ENCODE measurements around the gene DNAJC4.
A peak's percentile ranks its signal among the peaks of the same experiment; 100 is the strongest.

DNAJC4 gene

DNA sequence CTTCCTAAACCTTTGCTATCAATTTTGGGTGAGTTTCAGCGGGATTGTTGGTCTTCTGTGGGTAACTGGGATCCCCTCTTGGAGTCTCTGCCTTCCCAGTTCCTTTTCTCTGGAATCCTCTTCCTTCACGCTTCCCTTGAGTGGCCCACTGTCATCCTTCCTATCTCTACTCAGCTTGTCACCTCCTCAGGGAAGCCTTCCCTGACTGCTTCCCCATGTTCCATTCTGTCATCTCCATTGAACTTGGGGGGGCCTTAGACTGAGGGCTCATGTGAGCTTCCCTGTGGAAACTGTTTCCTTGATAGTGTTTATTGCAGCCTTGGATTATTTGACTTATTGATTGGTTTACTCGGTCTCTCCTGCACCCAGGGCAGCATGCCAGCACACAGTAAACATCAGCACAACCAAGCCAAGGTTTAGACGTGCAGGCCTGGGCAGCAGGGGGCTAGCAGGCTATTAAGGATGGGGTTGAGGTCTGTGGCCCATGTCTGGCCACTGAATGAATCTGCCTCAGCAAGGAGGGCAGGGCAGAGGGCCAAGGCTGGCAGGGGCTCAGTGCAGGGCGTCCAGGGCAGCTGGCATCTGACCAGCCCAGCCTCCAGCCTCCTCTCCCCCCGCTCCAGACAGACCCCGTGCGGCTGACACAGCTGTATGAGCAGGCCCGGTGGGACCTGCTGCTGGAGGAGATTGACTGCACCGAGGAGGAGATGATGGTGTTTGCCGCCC, 11.6 kb upstream of the DNAJC4 start:
- Histone ChIP-seq H3K9me3 (no peaks in the 10 kb centered on the region), H3K4me1 (no peaks in the 10 kb centered on the region), H3K27me3 (ENCODE audit: low read depth) (no peaks in the 10 kb centered on the region), H3K4me3 (no peak overlapping the region), H3K36me3 (replicated peaks) (peaks cover 11% of the 10 kb centered on the region)
- in situ Hi-C loops (cut with MboI; ENCODE audit: low sequenced_read_pairs) = no loop called here
- no peak for DNase-seq (ENCODE audit: low spot score in 2 of 2)

DNA sequence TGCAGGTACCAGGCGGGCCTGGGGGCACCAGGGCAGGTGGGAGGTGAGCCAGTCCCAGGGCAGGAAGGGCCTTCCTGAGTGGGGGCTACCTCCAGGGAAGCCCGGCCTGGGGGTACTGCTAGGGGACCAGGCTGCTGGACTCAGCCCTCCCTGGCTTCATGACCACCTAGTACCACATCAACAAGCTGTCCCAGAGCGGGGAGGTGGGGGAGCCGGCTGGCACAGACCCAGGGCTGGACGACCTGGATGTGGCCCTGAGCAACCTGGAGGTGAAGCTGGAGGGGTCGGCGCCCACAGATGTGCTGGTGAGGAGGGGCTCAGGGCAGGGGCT, 11.0 kb upstream of the DNAJC4 start:
- Histone ChIP-seq H3K4me3 (no peak overlapping the region), H3K27me3 (ENCODE audit: low read depth) (no peaks in the 10 kb centered on the region), H3K4me1 (no peaks in the 10 kb centered on the region), H3K9me3 (no peaks in the 10 kb centered on the region), H3K36me3 (replicated peaks) (peaks cover 13% of the 10 kb centered on the region)
- in situ Hi-C loops (cut with MboI; ENCODE audit: low sequenced_read_pairs) = no loop called here
- DNase-seq (ENCODE audit: low spot score in 2 of 2) = no peak

DNA sequence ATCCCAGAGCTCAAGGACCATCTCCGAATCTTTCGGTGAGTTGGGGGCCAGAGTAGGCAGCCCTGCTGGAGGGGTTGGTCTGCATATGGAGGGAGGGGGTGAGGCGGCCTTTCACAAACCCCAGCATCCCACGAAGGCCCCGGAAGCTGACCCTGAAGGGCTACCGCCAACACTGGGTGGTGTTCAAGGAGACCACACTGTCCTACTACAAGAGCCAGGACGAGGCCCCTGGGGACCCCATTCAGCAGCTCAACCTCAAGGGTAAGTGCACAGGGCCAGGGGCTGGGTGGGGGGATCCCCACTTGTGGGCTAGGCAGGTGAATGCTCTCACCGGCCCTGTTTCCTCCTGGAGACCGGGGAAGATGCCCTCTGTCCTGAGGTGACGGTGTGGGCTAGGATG, 10.6 kb upstream of the DNAJC4 start:
- H3K27me3 ChIP-seq (ENCODE audit: low read depth) = no peaks in the 10 kb centered on the region
- in situ Hi-C loops (cut with MboI; ENCODE audit: low sequenced_read_pairs) = no loop called here
- no peaks in the 10 kb centered on the region for H3K4me1 ChIP-seq
- H3K9me3 ChIP-seq = no peaks in the 10 kb centered on the region
- no peak for DNase-seq (ENCODE audit: low spot score in 2 of 2)
- no peak overlapping the region for H3K4me3 ChIP-seq
- peaks cover 13% of the 10 kb centered on the region for H3K36me3 ChIP-seq (replicated peaks)

DNA sequence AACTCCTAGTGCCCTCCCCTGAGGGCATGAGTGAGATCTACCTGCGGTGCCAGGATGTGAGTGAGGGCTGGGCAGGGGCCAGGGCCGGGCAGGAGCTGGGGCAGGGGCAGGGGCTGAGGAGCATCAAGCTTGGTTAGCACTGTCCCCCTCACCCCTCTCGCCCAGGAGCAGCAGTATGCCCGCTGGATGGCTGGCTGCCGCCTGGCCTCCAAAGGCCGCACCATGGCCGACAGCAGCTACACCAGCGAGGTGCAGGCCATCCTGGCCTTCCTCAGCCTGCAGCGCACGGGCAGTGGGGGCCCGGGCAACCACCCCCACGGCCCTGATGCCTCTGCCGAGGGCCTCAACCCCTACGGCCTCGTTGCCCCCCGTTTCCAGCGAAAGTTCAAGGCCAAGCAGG, 10.1 kb upstream of the DNAJC4 start:
- Histone ChIP-seq H3K27me3 (ENCODE audit: low read depth) (no peaks in the 10 kb centered on the region), H3K4me3 (no peak overlapping the region), H3K4me1 (peaks cover 2% of the 10 kb centered on the region; the same call in 1 of the 2 replicates), H3K36me3 (replicated peaks) (peaks cover 13% of the 10 kb centered on the region), H3K9me3 (no peaks in the 10 kb centered on the region)
- in situ Hi-C loops (cut with MboI; ENCODE audit: low sequenced_read_pairs) = no loop called here
- DNase-seq (ENCODE audit: low spot score in 2 of 2) = no peak

DNA sequence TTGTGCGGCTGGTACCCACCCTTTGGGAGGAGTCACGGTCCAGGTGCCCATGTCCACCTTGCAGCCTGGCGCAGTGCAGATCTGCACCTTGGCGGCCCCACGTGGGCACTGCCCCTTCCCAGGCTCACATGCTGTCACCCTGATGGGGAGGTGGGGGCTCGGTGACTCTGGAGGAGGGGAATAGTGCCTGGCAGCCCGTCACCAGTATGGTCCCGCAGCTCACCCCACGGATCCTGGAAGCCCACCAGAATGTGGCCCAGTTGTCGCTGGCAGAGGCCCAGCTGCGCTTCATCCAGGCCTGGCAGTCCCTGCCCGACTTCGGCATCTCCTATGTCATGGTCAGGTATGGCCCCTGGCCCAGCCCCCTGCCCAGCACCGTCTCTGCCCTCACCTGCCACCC, 9.6 kb upstream of the DNAJC4 start:
- DNase-seq (ENCODE audit: low spot score in 2 of 2) = no peak
- Histone ChIP-seq H3K27me3 (ENCODE audit: low read depth) (no peaks in the 10 kb centered on the region), H3K4me3 (no peak overlapping the region), H3K4me1 (peaks cover 3% of the 10 kb centered on the region; the same call in 1 of the 2 replicates), H3K9me3 (no peaks in the 10 kb centered on the region), H3K36me3 (replicated peaks) (peaks cover 13% of the 10 kb centered on the region)
- in situ Hi-C loops (cut with MboI; ENCODE audit: low sequenced_read_pairs) = no loop called here

DNA sequence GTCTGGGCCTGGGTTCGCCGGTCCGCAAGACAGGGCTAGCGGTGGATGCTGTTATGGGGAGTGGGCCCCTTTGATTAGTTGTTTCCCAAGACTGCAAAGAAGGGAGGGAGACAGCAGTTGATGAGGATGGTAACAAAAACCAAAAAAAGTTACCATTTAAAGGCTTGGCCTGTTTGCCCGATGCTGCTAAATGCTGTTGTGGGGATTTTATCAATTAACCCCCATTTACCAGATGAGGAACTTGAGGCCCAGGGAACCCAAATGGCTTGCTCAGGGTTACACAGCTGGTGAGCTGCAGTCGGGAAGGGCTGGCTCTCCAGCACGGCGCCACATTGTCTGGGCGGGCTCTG, 7.7 kb upstream of the DNAJC4 start:
- H3K9me3 ChIP-seq = no peaks in the 10 kb centered on the region
- in situ Hi-C loops (cut with MboI; ENCODE audit: low sequenced_read_pairs) = no loop called here
- H3K4me3 ChIP-seq = no peak overlapping the region
- H3K4me1 ChIP-seq = peaks cover 3% of the 10 kb centered on the region; the same call in 1 of the 2 replicates
- peaks cover 13% of the 10 kb centered on the region for H3K36me3 ChIP-seq (replicated peaks)
- no peaks in the 10 kb centered on the region for H3K27me3 ChIP-seq (ENCODE audit: low read depth)
- DNase-seq (ENCODE audit: low spot score in 2 of 2) = no peak

DNA sequence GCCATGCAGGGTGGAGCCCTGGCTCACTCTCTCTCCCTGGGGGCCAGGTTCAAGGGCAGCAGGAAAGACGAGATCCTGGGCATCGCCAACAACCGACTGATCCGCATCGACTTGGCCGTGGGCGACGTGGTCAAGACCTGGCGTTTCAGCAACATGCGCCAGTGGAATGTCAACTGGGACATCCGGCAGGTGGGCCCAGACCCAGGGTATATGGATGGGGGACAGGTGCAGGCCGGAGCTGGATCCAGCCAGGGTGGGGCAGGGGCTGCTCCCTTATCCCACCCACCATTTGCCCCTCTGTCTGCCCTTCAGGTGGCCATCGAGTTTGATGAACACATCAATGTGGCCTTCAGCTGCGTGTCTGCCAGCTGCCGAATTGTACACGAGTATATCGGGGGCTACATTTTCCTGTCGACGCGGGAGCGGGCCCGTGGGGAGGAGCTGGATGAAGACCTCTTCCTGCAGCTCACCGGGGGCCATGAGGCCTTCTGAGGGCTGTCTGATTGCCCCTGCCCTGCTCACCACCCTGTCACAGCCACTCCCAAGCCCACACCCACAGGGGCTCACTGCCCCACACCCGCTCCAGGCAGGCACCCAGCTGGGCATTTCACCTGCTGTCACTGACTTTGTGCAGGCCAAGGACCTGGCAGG, 7.2 kb upstream of the DNAJC4 start:
- Histone ChIP-seq H3K4me3 (no peak overlapping the region), H3K36me3 (replicated peaks) (peaks cover 13% of the 10 kb centered on the region), H3K9me3 (no peaks in the 10 kb centered on the region), H3K27me3 (ENCODE audit: low read depth) (no peaks in the 10 kb centered on the region), H3K4me1 (peaks cover 3% of the 10 kb centered on the region; the same call in 1 of the 2 replicates)
- in situ Hi-C loops (cut with MboI; ENCODE audit: low sequenced_read_pairs) = no loop called here
- DNase-seq (ENCODE audit: low spot score in 2 of 2) = no peak

DNA sequence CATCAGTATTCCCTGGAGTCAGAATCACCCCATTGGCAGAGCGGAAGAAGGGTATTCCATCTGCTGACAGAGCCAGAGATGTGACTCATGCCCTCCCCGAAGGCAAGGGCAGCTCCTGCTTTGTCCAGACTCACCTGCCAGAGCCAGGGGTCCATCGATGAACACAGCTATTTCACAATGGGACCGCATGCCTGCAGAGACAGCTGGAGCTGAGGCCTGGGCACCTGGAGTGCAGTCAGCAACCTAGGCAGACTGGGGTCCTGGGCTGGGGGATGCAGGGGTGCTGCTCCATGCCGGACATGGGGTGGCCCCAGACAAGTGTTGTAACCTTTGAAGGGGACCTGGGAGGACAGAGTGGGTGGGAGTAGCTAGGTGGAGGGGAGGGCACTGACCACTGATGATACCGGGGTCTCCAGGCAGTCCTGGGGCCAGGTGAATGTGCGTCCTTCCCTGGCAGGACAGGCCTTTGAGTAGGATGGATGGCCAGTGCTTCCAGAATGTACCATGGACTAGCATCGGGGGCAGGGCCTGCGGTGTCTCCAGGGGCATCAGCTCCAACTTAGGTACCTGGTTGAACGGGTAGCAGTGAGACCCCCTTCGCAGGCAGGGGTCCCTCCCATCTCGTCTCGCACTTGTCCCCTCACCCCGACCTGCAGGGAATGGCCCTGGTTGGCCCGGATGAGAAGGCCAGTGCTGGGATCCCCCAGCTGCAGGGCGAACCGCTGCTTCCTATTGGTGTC, 6.0 kb upstream of the DNAJC4 start:
- no peak for DNase-seq (ENCODE audit: low spot score in 2 of 2)
- no peak overlapping the region for H3K4me3 ChIP-seq
- in situ Hi-C loops (cut with MboI; ENCODE audit: low sequenced_read_pairs) = no loop called here
- no peaks in the 10 kb centered on the region for H3K9me3 ChIP-seq
- peaks cover 13% of the 10 kb centered on the region for H3K36me3 ChIP-seq (replicated peaks)
- no peaks in the 10 kb centered on the region for H3K27me3 ChIP-seq (ENCODE audit: low read depth)
- H3K4me1 ChIP-seq = peaks cover 3% of the 10 kb centered on the region; the same call in 1 of the 2 replicates

DNA sequence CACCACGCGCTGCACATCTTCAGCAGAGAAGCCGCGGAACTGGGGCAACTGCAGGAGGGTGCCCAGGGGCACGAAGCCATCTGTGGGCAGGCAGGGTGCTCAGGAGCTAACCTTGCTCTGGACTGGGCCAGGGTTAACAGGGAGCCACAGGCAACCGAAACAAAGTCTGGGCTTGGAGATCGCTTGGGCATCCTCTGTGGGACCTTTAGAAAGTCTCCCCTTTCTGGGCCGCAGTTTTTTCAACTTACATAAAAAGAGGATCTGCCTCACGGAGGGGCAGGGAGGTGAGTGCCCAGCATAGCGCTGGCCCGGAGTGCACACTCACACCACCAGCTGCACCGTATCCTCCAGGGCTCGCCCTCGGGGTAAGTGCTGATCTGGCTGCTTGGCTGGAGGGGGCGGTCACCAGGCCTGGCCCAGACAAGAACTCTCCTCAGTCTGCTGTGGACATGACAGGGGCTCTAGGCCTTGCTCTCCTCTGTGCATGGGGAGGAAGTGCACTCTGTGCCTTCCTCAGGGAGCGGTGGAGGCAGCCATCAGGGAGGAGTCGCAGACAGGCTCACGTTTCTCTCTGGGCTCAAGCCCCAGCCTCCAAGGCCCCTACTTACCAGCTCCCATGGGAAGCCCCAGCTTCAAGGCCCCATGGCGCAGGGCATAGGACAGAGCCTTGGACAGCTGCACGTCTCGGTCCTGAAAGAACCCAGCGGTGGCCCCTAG, 5.3 kb upstream of the DNAJC4 start:
- Histone ChIP-seq H3K27me3 (ENCODE audit: low read depth) (no peaks in the 10 kb centered on the region), H3K4me1 (peaks cover 6% of the 10 kb centered on the region; the same call in 1 of the 2 replicates), H3K36me3 (replicated peaks) (peaks cover 13% of the 10 kb centered on the region), H3K9me3 (no peaks in the 10 kb centered on the region), H3K4me3 (peak overlapping the region; percentile 79)
- in situ Hi-C loops (cut with MboI; ENCODE audit: low sequenced_read_pairs) = no loop called here
- DNase-seq (ENCODE audit: low spot score in 2 of 2) = no peak

DNA sequence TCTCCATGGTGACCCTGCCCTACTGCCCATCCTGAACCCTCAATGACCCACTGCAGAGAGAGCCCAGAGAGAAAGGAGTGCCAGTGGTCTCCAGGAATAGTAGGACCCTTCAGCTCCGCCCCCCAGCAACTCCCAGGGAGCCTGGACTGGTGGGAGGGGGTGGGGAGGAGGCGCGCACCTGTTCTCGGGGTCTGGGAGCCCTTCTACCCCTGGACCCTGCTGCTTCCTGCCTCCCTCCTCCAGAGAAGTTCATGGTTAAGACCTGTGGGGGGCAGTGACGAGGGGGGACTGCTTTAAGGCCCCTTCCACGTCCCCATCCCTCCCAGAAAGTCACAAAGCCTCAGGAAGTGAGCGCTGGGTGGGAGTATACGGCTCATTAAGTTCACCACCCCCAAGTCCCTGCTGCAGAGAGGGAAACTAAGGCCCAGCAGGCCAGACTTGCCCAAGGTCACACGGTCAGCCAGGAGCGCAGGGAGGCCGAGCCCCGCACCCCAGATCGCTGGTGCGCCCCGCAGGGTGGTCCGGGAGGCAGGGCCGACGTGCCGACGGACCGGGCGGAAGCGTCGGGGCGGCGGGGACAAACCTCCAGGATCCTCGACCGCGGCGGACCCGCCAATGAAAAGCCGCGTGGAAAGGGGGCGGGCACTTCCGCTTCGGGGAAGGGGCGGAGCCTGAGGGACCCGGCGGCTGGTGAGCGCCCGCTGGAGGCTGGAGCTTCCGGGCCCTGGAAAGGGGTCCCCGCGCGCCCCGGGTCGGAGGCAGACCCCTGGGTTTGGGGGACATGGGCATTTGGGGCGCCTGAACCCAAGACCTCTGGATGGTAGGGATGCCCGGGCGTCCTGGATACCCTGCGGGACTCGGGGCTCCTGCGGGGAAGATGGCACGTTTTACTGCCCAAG, 4.5 kb upstream of the DNAJC4 start, which contains the start of the genes NUDT22 and TRPT1:
TSS of gene NUDT22 (plus strand) at position 667 of the 899 bp plus-strand sequence. CDS start 379 bp downstream, outside the sequence.
TSS of gene TRPT1 (minus strand) at position 579 of the 899 bp plus-strand sequence. CDS start at position 253, 326 bp downstream.
- peak; percentile 86 to 95 for DNase-seq (ENCODE audit: low spot score in 2 of 2)
- no peaks in the 10 kb centered on the region for H3K9me3 ChIP-seq

DNA sequence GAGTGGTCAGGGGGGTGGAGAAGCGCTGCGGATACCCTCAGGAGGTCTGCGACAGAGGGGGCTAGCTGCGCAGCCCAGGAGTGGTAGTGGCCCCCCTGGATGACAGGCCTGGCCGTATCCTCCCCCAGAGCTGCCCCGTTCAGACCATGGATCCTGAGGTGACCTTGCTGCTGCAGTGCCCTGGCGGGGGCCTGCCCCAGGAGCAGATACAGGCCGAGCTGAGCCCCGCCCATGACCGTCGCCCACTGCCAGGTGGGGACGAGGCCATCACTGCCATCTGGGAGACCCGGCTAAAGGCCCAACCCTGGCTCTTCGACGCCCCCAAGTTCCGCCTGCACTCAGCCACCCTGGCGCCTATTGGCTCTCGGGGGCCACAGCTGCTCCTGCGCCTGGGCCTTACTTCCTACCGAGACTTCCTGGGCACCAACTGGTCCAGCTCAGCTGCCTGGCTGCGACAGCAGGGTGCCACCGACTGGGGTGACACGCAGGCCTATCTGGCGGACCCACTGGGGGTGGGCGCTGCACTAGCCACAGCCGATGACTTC, 3.8 kb upstream of the DNAJC4 start:
- no peaks in the 10 kb centered on the region for H3K9me3 ChIP-seq
- no peaks in the 10 kb centered on the region for H3K27me3 ChIP-seq (ENCODE audit: low read depth)
- peak overlapping the region; percentile 79 for H3K4me3 ChIP-seq
- in situ Hi-C loops (cut with MboI; ENCODE audit: low sequenced_read_pairs) = no loop called here
- H3K36me3 ChIP-seq (replicated peaks) = peaks cover 9% of the 10 kb centered on the region
- H3K4me1 ChIP-seq = peaks cover 6% of the 10 kb centered on the region; the same call in 1 of the 2 replicates
- peak in 1 of 2 experiments; percentile 54 for DNase-seq (ENCODE audit: low spot score in 2 of 2)

More for the DNA sequence above, 4.5 kb upstream of the DNAJC4 start, which contains the start of the genes NUDT22 and TRPT1:
- Histone ChIP-seq H3K4me3 (peak within 1 kb of the TSS; percentile 79), H3K27me3 (ENCODE audit: low read depth) (no peaks in the 10 kb centered on the region), H3K4me1 (peaks cover 6% of the 10 kb centered on the region; the same call in 1 of the 2 replicates), H3K36me3 (replicated peaks) (peaks cover 13% of the 10 kb centered on the region)
- in situ Hi-C loops (cut with MboI; ENCODE audit: low sequenced_read_pairs) = no loop called here

DNA sequence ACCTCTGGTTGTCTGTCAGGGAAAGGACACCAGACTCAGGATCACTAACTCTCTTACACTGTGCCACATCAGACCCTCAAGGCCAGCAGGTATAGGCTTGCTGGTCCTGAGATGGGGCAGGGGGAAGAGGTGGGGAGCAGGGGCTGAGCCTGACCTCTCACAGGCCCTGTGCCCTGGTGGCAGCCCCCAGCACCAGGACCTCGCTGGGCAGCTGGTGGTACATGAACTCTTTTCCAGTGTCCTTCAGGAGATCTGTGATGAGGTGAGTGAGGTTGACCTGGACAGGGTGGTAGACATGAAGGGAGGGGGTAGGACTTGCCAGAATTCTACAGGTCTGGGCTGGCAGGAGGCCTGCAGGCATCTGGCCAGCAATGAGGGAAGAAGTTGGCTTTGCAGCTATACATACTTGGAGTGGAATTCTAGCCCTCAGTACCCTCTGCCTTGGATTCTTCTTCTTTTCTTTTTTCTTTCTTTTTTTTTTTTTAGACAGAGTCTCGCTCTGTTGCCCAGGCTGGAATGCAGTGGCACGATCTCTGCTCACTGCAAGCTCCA, 2.9 kb upstream of the DNAJC4 start:
- peaks cover 9% of the 10 kb centered on the region for H3K36me3 ChIP-seq (replicated peaks)
- in situ Hi-C loops (cut with MboI; ENCODE audit: low sequenced_read_pairs) = no loop called here
- H3K9me3 ChIP-seq = no peaks in the 10 kb centered on the region
- no peak for DNase-seq (ENCODE audit: low spot score in 2 of 2)
- no peaks in the 10 kb centered on the region for H3K27me3 ChIP-seq (ENCODE audit: low read depth)
- H3K4me1 ChIP-seq = peaks cover 6% of the 10 kb centered on the region; the same call in 1 of the 2 replicates
- peak overlapping the region; percentile 79 for H3K4me3 ChIP-seq
